IMR-90 (cell line): Measurements from ENCODE around the gene ARHGEF1. TPM values are rescaled to one million over a fixed set of nuclear protein-coding genes. Genes with fewer than 3 reads are reported as not detected.

Source experiments
- ATAC-seq: fragments of 200-7000 bp; cut with Tn5 transposase; 2 replicates; pipeline ENCODE4 v1.9.1; 2020; ENCODE audit warnings: low read depth, mild to moderate bottlenecking, moderate library complexity
- BruUV-seq: library from RNA; stranded (reverse); fragments of 400-500 nt; replicated peaks from 2 replicates; lab custom pipeline; 2021; lab: Mats Ljungman, UMichigan
- CTCF ChIA-PET: fragments of 300-600 bp; formaldehyde crosslinking; extraction: SDS; loops from one replicate; lab custom pipeline; 2021; ENCODE audit warnings: antibody characterized with exemption; lab: Yijun Ruan, JAX
- POLR2A ChIA-PET: fragments of 300-600 bp; sonication (Branson Sonifier 250); formaldehyde crosslinking; loops from one replicate; lab custom pipeline; 2022; ENCODE audit warnings: antibody characterized with exemption; ENCODE audit not compliant: unreplicated experiment; lab: Charles Lee
- DNase-seq: peaks from one replicate; pipeline ENCODE4 v3.0.0; 2013
- H2AFZ ChIP-seq: replicated peaks from 2 replicates; pipeline ENCODE3; 2013; ENCODE audit warnings: low read length, mild to moderate bottlenecking; ENCODE audit not compliant: poor library complexity
- H2AK5ac ChIP-seq: 2 replicates; pipeline ENCODE4 v1.6.1; 2013; ENCODE audit warnings: low read depth, low read length, inconsistent platforms
- H2AK9ac ChIP-seq: replicated peaks from 2 replicates; pipeline ENCODE3; 2013; ENCODE audit warnings: mild to moderate bottlenecking, low read depth, low read length, moderate library complexity; ENCODE audit not compliant: poor library complexity
- H2BK120ac ChIP-seq: 2 replicates; pipeline ENCODE4 v1.6.1; 2013; ENCODE audit warnings: low read depth, low read length, inconsistent platforms
- H2BK15ac ChIP-seq: 3 replicates; pipeline ENCODE4 v1.6.1; 2013; ENCODE audit warnings: low read depth, low read length, inconsistent platforms
- H2BK20ac ChIP-seq: 2 replicates; pipeline ENCODE4 v1.6.1; 2013; ENCODE audit warnings: low read depth, mild to moderate bottlenecking, inconsistent platforms, low read length, moderate library complexity
- H2BK5ac ChIP-seq: 2 replicates; pipeline ENCODE4 v1.6.1; 2013; ENCODE audit warnings: mild to moderate bottlenecking, low read depth, low read length, inconsistent platforms; ENCODE audit not compliant: poor library complexity, severe bottlenecking
- H3K14ac ChIP-seq: replicated peaks from 2 replicates; pipeline ENCODE4 v1.6.1; 2013; ENCODE audit warnings: low read depth, low read length, inconsistent platforms
- H3K18ac ChIP-seq: 2 replicates; pipeline ENCODE4 v1.6.1; 2013; ENCODE audit warnings: low read depth, low read length, control low read depth
- H3K23ac ChIP-seq: 2 replicates; pipeline ENCODE4 v1.6.1; 2013; ENCODE audit warnings: low read depth, low read length, inconsistent platforms
- H3K27ac ChIP-seq: 2 replicates; pipeline ENCODE4 v1.5.1; 2013; ENCODE audit warnings: mild to moderate bottlenecking, control low read depth, low read length; ENCODE audit not compliant: insufficient read depth
- H3K27me3 ChIP-seq: 2 replicates; pipeline ENCODE4 v1.6.1; 2013; ENCODE audit warnings: low read length; ENCODE audit not compliant: control insufficient read depth, insufficient read depth
- H3K36me3 ChIP-seq: 2 replicates; pipeline ENCODE4 v1.6.1; 2013; ENCODE audit warnings: low read length, mixed read lengths; ENCODE audit not compliant: control insufficient read depth, insufficient read depth
- H3K4ac ChIP-seq: 2 replicates; pipeline ENCODE4 v1.6.1; 2013; ENCODE audit warnings: low read depth, low read length, inconsistent platforms
- H3K4me1 ChIP-seq: 2 replicates; pipeline ENCODE4 v1.6.1; 2013; ENCODE audit warnings: low read length, mixed read lengths; ENCODE audit not compliant: control insufficient read depth, insufficient read depth
- H3K4me2 ChIP-seq: 2 replicates; pipeline ENCODE4 v1.6.1; 2013; ENCODE audit warnings: low read depth, mild to moderate bottlenecking, control low read depth, low read length, moderate library complexity
- H3K4me3 ChIP-seq: 2 replicates; pipeline ENCODE4 v1.5.1; 2013; ENCODE audit warnings: low read depth, mild to moderate bottlenecking, control low read depth, low read length, moderate library complexity; ENCODE audit not compliant: insufficient read depth
- H3K56ac ChIP-seq: 2 replicates; pipeline ENCODE4 v1.6.1; 2013; ENCODE audit warnings: low read length, inconsistent platforms; ENCODE audit not compliant: insufficient read depth; ENCODE audit errors: extremely low read depth
- H3K79me1 ChIP-seq, 2 experiments: 2 replicates each; pipeline ENCODE4 v1.6.1; 2013; ENCODE audit warnings: low read length in 2 of 2, inconsistent platforms in 1 of 2, low read depth in 1 of 2
- H3K9ac ChIP-seq: 2 replicates; pipeline ENCODE4 v1.6.1; 2013; ENCODE audit warnings: low read depth, low read length, control low read depth
- H3K9me1 ChIP-seq: 2 replicates; pipeline ENCODE4 v1.6.1; 2013; ENCODE audit warnings: low read length, inconsistent platforms; ENCODE audit not compliant: insufficient read depth
- H3K9me3 ChIP-seq: 2 replicates; pipeline ENCODE4 v1.6.1; 2013; ENCODE audit warnings: low read length; ENCODE audit not compliant: control insufficient read depth, insufficient read depth
- H4K20me1 ChIP-seq: 2 replicates; pipeline ENCODE4 v1.6.1; 2013; ENCODE audit warnings: low read length, inconsistent platforms; ENCODE audit not compliant: insufficient read depth
- H4K5ac ChIP-seq: 2 replicates; pipeline ENCODE4 v1.6.1; 2013; ENCODE audit warnings: mild to moderate bottlenecking, low read depth, low read length, control low read depth
- H4K8ac ChIP-seq, 2 experiments: 2 replicates each; pipeline ENCODE4 v1.6.1; 2013; ENCODE audit warnings: low read depth in 2 of 2, low read length in 2 of 2, control low read depth in 1 of 2, inconsistent platforms in 1 of 2
- H4K91ac ChIP-seq: 2 replicates; pipeline ENCODE4 v1.6.1; 2013; ENCODE audit warnings: low read depth, low read length, inconsistent platforms; ENCODE audit not compliant: insufficient read depth
- CHD1 ChIP-seq: IDR thresholded peaks from 2 replicates; pipeline ENCODE4 v1.6.1; 2012; ENCODE audit warnings: low read depth, low read length, improper control_type of control experiment
- MAFK ChIP-seq: IDR thresholded peaks from 2 replicates; pipeline ENCODE4 v1.6.1; 2012; ENCODE audit warnings: low read depth, low read length, improper control_type of control experiment
- MAZ ChIP-seq: IDR thresholded peaks from 2 replicates; pipeline ENCODE4 v1.6.1; 2012; ENCODE audit warnings: low read depth, mild to moderate bottlenecking, low read length, improper control_type of control experiment, moderate library complexity, borderline replicate concordance
- RFX5 ChIP-seq: IDR thresholded peaks from 2 replicates; pipeline ENCODE4 v1.8.0; 2012; ENCODE audit warnings: low read depth, mild to moderate bottlenecking, low read length, moderate library complexity
- SMC3 ChIP-seq: fragments of 150-350 bp; IDR thresholded peaks from 2 replicates; pipeline ENCODE4 v1.6.1; 2016; ENCODE audit warnings: low read depth, mild to moderate bottlenecking, antibody characterized with exemption, low read length, moderate library complexity
- WGBS, 2 experiments: methylation state at CpG; one replicate each; pipeline versions ENCODE4 v1.1.5 to v1.1.7; 2013; ENCODE audit warnings: missing lambda C conversion rate in 2 of 2; ENCODE audit not compliant: insufficient read length in 1 of 2; ENCODE audit errors: extremely low coverage in 2 of 2; 5-methylcytosine and 5-hydroxymethylcytosine counted together
- dilution Hi-C: fragments of 300-500 bp; cut with HindIII; formaldehyde crosslinking; loops from one replicate; pipeline ENCODE4 v1.14.3; 2018; ENCODE audit warnings: low sequenced_read_pairs; ENCODE audit not compliant: unreplicated experiment
- in situ Hi-C: fragments of 300-500 bp; cut with MboI; formaldehyde crosslinking; loops from 3 replicates; pipeline ENCODE4 v1.14.3; 2019; ENCODE audit warnings: low sequenced_read_pairs, inconsistent platforms, mixed read lengths
- intact Hi-C: fragments of 100-400 bp; cut with micrococcal nuclease; formaldehyde crosslinking; loops from 2 replicates; pipeline ENCODE4 v1.10.0; 2022
- polyA plus RNA-seq, 3 experiments: library from polyadenylated mRNA; depleted of rRNA; stranded (reverse); fragments of >200 nt; gene quantifications; 2 replicates each; pipeline ENCODE4 v1.2.3, GENCODE V29; 2012; ENCODE audit warnings: low replicate concordance in 1 of 3
- total RNA-seq: library from RNA; depleted of rRNA; stranded (reverse); fragments of >200 nt; gene quantifications from 2 replicates; pipeline ENCODE4 v1.2.3, GENCODE V29; 2012

The ARHGEF1 gene
- total and polyA plus RNA-seq, 2 of the 4 experiments (the other 2 are of a cell fraction) = 11.5 to 47.1 TPM

DNA sequence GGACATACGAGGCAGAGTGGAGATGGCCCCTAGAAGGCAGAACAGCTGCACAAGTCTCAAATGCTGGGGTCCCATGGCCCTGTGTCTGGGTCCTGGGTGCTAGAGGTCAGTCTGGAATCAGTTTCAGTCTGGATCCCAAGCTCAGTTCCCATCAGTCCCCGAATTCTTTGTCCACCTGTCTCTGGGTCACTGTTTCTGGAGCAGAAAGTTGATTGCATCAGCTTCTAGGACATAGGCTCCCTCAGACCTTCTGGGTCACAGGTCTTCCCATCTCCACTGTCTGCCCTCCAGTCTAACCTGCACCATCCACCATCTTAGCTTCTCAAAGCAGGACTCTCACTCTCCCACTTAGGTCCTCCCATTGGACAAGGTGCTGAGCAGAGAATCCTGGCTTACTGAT is 43.8 kb upstream of the ARHGEF1 start:
- no peak overlapping the region for H2AK9ac ChIP-seq
- no peak overlapping the region for H2BK120ac ChIP-seq
- H2BK15ac ChIP-seq = no peak overlapping the region
- no peak overlapping the region for H2BK5ac ChIP-seq
- no peak overlapping the region for H3K4ac ChIP-seq
- H3K14ac ChIP-seq = no peak overlapping the region
- no peak overlapping the region for H3K9ac ChIP-seq
- H4K20me1 ChIP-seq = no peaks in the 10 kb centered on the region
- no peak overlapping the region for H3K56ac ChIP-seq
- dilution Hi-C loops = no loop called here
- no peak overlapping the region for H4K91ac ChIP-seq
- in situ Hi-C loops = no loop called here
- H3K27me3 ChIP-seq = peaks cover 13% of the 10 kb centered on the region
- no TSS peak for BruUV-seq
- no peak overlapping the region for H3K23ac ChIP-seq
- no peak overlapping the region for H4K5ac ChIP-seq
- CTCF ChIA-PET = no interaction called here
- peak overlapping the region; percentile 43 for H2AFZ ChIP-seq
- no peak overlapping the region for H4K8ac ChIP-seq
- POLR2A ChIA-PET = no interaction called here
- H3K9me1 ChIP-seq = no peaks in the 10 kb centered on the region
- no peak for DNase-seq
- no peaks in the 10 kb centered on the region for H3K36me3 ChIP-seq
- no peaks in the 10 kb centered on the region for H3K79me1 ChIP-seq
- no peak overlapping the region for H3K27ac ChIP-seq
- H3K18ac ChIP-seq = no peak overlapping the region
- no peak overlapping the region for H2AK5ac ChIP-seq
- intact Hi-C loops = no loop called here
- ATAC-seq = no peak
- TF ChIP-seq CHD1 = no peak
- TF ChIP-seq SMC3 = no peak
- TF ChIP-seq MAFK = no peak
- no peak for TF ChIP-seq MAZ
- no peak for TF ChIP-seq RFX5
- 14% methylated on average over 1 of the region's 2 CpGs; no CpG with 5 or more reads in 1 of the 2 experiments for WGBS, 2 experiments
- no peaks in the 10 kb centered on the region for H3K9me3 ChIP-seq
- H3K4me3 ChIP-seq = no peak overlapping the region
- no peaks in the 10 kb centered on the region for H3K4me1 ChIP-seq
- no peak overlapping the region for H2BK20ac ChIP-seq
- no peak overlapping the region for H3K4me2 ChIP-seq
